ENCODE results near the gene PBLD. TPM values are rescaled to one million over a fixed set of nuclear protein-coding genes. Genes with fewer than 3 reads are reported as not detected.
A peak's percentile ranks its signal among the peaks of the same experiment; 100 is the strongest.

Gene PBLD
- total RNA-seq, 4 donors from 2014 or later = 0.88 to 14.0 (median 7.1) TPM

DNA sequence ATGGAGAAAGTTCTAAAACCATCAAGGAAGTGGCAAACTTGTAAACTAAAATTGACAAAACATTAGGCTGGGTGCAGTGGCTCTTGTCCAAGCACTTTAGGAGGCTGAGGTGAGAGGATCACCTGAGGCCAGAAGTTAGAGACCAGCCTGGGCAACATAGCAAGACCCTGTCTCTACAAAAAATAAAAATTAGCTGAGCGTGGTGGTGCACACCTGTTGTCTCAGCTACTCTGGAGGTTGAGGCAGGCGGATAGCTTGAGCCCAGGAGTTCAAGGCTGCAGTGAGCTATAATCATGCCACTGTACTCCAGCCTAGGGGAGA lies 30.3 kb downstream of the PBLD start:
- no peak overlapping the region for H3K27ac ChIP-seq
- DNase-seq = no peak
- H3K27me3 ChIP-seq = no peaks in the 10 kb centered on the region
- H3K4me1 ChIP-seq = no peaks in the 10 kb centered on the region
- no peaks in the 10 kb centered on the region for H3K36me3 ChIP-seq
- TF ChIP-seq POLR2A (IDR thresholded peaks at IDR 0.05) = no peak
- TF ChIP-seq CTCF (IDR thresholded peaks at IDR 0.05) = no peak
- H3K4me3 ChIP-seq = no peak overlapping the region
- intact Hi-C loops (cut with DNase I; ENCODE audit: low total_unique reads) = no loop called here
- no peaks in the 10 kb centered on the region for H3K9me3 ChIP-seq

GRCh38 chr10:68301790-68302502 lies 30.8 kb downstream of the PBLD start:
- Histone ChIP-seq H3K27ac (no peak overlapping the region), H3K27me3 (no peaks in the 10 kb centered on the region), H3K9me3 (no peaks in the 10 kb centered on the region), H3K36me3 (no peaks in the 10 kb centered on the region), H3K4me1 (no peaks in the 10 kb centered on the region), H3K4me3 (no peak overlapping the region)
- no peak for DNase-seq
- intact Hi-C loops (cut with DNase I; ENCODE audit: low total_unique reads) = no loop called here
- TF ChIP-seq POLR2A (IDR thresholded peaks at IDR 0.05) = no peak
- peak in 3 of 4 experiments; percentile 15 to 49 (median 28) for TF ChIP-seq CTCF (IDR thresholded peaks at IDR 0.05)

- intact Hi-C loops (cut with DNase I; ENCODE audit: low total_unique reads) = no loop called here
- TF ChIP-seq CTCF (IDR thresholded peaks at IDR 0.05) = no peak
- TF ChIP-seq POLR2A (IDR thresholded peaks at IDR 0.05) = no peak
Observed at GRCh38 chr10:68301301-68301700, 31.4 kb downstream of the PBLD start.

GRCh38 chr10:68296843-68297663 lies 35.7 kb downstream of the PBLD start:
- no peaks in the 10 kb centered on the region for H3K27me3 ChIP-seq
- no peak overlapping the region for H3K4me3 ChIP-seq
- no peaks in the 10 kb centered on the region for H3K4me1 ChIP-seq
- H3K36me3 ChIP-seq = no peaks in the 10 kb centered on the region
- TF ChIP-seq CTCF (IDR thresholded peaks at IDR 0.05) (no peak), POLR2A (IDR thresholded peaks at IDR 0.05) (no peak)
- no peaks in the 10 kb centered on the region for H3K9me3 ChIP-seq
- H3K27ac ChIP-seq = peak overlapping the region; percentile 10 to 42
- intact Hi-C loops (cut with DNase I; ENCODE audit: low total_unique reads) = no loop called here
- no peak for DNase-seq

More at GRCh38 chr10:68301301-68301700, 31.4 kb downstream of the PBLD start:
- Histone ChIP-seq H3K27ac (no peak overlapping the region), H3K36me3 (no peaks in the 10 kb centered on the region), H3K4me1 (no peaks in the 10 kb centered on the region), H3K4me3 (no peak overlapping the region), H3K27me3 (no peaks in the 10 kb centered on the region), H3K9me3 (no peaks in the 10 kb centered on the region)
- DNase-seq = no peak

DNA sequence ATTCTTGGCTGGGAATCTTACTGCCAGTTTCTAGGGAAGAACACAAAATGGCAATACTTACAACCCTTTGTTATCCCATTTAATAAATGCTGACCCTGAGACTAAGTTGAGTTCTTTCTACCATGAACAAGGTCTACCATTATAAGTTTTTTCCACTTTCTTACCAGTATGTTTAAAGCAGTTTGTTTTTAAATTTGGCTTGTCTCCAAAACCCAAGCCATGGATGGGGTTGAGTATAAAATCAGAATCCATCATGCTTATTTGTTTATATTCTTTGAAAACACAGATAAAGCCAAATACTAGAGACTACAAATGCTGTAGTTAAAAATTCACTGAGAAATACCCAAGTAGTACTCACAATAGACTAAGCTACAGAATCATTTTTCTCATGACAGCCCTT lies 42.0 kb downstream of the PBLD start:
- H3K36me3 ChIP-seq = no peaks in the 10 kb centered on the region
- no peaks in the 10 kb centered on the region for H3K4me1 ChIP-seq
- intact Hi-C loops (cut with DNase I; ENCODE audit: low total_unique reads) = no loop called here
- no peak overlapping the region for H3K27ac ChIP-seq
- H3K27me3 ChIP-seq = no peaks in the 10 kb centered on the region
- no peak overlapping the region for H3K4me3 ChIP-seq
- DNase-seq = no peak
- no peaks in the 10 kb centered on the region for H3K9me3 ChIP-seq
- TF ChIP-seq CTCF (IDR thresholded peaks at IDR 0.05) = no peak
- no peak for TF ChIP-seq POLR2A (IDR thresholded peaks at IDR 0.05)
